GM18873 (cell line): ENCODE data around the gene BRMS1.
A peak's percentile ranks its signal among the peaks of the same experiment; 100 is the strongest.

Experiments
- ATAC-seq: cut with Tn5 transposase; IDR thresholded peaks from one replicate; pipeline ENCODE4 v1.9.1; 2021; ENCODE audit warnings: mild to moderate bottlenecking, moderate library complexity, moderate number of reproducible peaks; ENCODE audit not compliant: unreplicated experiment, low FRiP score

BRMS1 gene

DNA sequence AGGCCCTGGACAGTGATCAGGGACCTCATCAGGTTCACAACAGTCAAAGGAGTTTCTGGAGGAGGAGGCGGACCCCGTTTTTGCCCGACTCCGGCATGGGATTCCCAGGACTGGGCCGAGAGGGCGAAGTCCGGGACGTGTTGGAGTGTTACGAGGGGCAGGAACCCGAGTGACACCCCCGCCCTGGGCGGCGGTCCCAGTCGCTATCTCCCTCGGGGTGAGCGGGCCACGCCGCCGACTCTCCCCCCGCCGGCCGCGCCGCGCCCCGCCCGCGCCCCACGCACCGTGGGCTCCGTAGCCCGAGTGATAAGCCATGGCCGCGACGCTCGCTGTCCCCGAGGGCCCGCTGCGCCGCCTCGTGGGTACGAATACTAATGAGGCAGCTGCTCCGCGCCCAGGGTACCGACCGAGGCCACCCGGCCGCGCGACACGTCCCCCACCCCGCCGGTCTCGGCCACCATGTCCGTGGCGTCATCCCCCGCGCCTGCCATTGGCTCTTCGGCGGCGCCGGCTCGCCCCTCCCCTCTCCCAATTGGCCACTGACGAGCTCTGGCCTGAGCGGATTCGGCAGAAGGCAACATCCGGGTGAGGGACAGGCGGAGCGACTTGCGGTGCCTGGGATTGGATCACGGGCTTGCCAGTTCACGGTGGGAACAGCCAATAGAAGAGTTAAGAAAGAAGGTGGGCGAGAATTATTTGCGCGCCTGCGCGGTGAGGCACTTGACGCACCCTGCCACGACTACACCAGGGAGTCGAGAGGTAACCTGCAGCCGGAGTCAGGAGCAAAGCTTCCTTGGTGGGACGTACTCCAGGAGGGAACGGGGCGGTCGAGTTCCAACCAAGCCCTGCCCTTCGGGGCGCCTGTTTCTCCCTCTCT lies 56.0 kb downstream of the BRMS1 start, which contains the start of gene YIF1A:
Gene YIF1A (minus strand): TSS at position 473 of the 877 bp plus-strand sequence. CDS start 158 bp downstream, at position 315.
- ATAC-seq: peak; percentile 93

- no peak for ATAC-seq
Measured at GRCh38 chr11:66287889-66288670, 56.8 kb downstream of the BRMS1 start.
